PC-3 (cell line): Measurements from ENCODE around the gene INPPL1.

Source experiments
- EZH2 ChIP-seq: fragments of 300-600 bp; sonication (generic); IDR thresholded peaks from one replicate; pipeline ENCODE4 v1.6.1; 2017; ENCODE audit warnings: antibody characterized with exemption, mild to moderate bottlenecking, low read length; ENCODE audit not compliant: unreplicated experiment
- EZH2phosphoT487 ChIP-seq: fragments of 300-600 bp; sonication (generic); IDR thresholded peaks from 2 replicates; pipeline ENCODE4 v1.6.1; 2018; ENCODE audit warnings: mild to moderate bottlenecking, antibody characterized with exemption, low read length, borderline replicate concordance
- TF ChIP-seq, protein P1 (sequence below): fragments of 300-600 bp; sonication (generic); conservative IDR thresholded peaks from 2 replicates; pipeline ENCODE4 v1.5.1; 2017; ENCODE audit warnings: antibody characterized with exemption, low read depth, mild to moderate bottlenecking, low read length

DNA sequence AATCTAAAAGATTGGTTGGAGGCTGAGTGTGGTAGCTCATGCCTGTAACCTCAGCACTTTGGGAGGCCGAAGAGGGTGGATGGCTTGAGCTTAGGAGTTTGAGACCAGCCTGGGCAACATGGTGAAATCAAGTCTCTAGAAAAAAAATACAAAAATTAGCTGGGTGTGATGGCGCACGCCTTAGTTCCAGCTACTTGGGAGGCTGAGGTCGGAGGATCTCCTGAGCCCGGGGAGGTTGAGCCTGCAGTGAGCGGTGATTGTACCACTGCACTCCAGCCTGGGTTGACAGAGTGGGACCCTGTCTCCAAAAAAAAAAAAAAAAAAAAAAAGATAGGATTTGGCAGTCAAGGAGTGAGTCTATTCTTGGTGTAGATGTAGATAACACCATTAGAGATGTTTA is 22.0 kb upstream of the INPPL1 start:
- TF ChIP-seq, protein P1, sequence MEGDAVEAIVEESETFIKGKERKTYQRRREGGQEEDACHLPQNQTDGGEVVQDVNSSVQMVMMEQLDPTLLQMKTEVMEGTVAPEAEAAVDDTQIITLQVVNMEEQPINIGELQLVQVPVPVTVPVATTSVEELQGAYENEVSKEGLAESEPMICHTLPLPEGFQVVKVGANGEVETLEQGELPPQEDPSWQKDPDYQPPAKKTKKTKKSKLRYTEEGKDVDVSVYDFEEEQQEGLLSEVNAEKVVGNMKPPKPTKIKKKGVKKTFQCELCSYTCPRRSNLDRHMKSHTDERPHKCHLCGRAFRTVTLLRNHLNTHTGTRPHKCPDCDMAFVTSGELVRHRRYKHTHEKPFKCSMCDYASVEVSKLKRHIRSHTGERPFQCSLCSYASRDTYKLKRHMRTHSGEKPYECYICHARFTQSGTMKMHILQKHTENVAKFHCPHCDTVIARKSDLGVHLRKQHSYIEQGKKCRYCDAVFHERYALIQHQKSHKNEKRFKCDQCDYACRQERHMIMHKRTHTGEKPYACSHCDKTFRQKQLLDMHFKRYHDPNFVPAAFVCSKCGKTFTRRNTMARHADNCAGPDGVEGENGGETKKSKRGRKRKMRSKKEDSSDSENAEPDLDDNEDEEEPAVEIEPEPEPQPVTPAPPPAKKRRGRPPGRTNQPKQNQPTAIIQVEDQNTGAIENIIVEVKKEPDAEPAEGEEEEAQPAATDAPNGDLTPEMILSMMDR = no peak
- TF ChIP-seq EZH2 (no peak), EZH2phosphoT487 (no peak)
